D721Med (cell line): ENCODE data around the gene SLC6A19.

ENCODE experiments used
- DNase-seq: peaks from one replicate; pipeline ENCODE4 v3.0.0; 2011; ENCODE audit warnings: low spot score; ENCODE audit not compliant: insufficient read length
- FAIRE-seq: peaks from 2 replicates; lab custom pipeline; 2011; peaks lifted over from hg19 to GRCh38; lab: Jason Lieb, UNC
- CTCF ChIP-seq: IDR thresholded peaks from 2 replicates; pipeline ENCODE4 v1.5.1; 2012; ENCODE audit warnings: mild to moderate bottlenecking, control low read depth; ENCODE audit not compliant: insufficient read depth; ENCODE audit errors: missing control alignments

SLC6A19 gene

GRCh38 chr5:1197876-1198666 lies 3.3 kb upstream of the SLC6A19 start:
- no peak for TF ChIP-seq CTCF
- FAIRE-seq (no peak), DNase-seq (no peak)

- FAIRE-seq (no peak), DNase-seq (no peak)
- no peak for TF ChIP-seq CTCF
These were observed 2.1 kb upstream of the SLC6A19 start for GRCh38 chr5:1199340-1199648.

- no peak for TF ChIP-seq CTCF
- no peak for FAIRE-seq
These were observed 1.5 kb upstream of the SLC6A19 start for GRCh38 chr5:1199649-1200494.

GRCh38 chr5:1200495-1201326 lies 684 bp upstream of the SLC6A19 start:
- FAIRE-seq (no peak), DNase-seq (no peak)
- TF ChIP-seq CTCF, result no peak

More at GRCh38 chr5:1199649-1200494, 1.5 kb upstream of the SLC6A19 start:
- no peak for DNase-seq

GRCh38 chr5:1202026-1202797 lies 817 bp downstream of the SLC6A19 start:
- no peak for TF ChIP-seq CTCF
- DNase-seq, result no peak
- no peak for FAIRE-seq

- FAIRE-seq (no peak), DNase-seq (no peak)
- no peak for TF ChIP-seq CTCF
These were observed 1.4 kb downstream of the SLC6A19 start for GRCh38 chr5:1202798-1203185.
